ENCODE results near the gene GRK5. TPM values are rescaled to one million over a fixed set of nuclear protein-coding genes. Genes with fewer than 3 reads are reported as not detected.
A peak's percentile ranks its signal among the peaks of the same experiment; 100 is the strongest.

GRK5 gene
- total RNA-seq, 1 donor from 2014 or later = 163 TPM

DNA sequence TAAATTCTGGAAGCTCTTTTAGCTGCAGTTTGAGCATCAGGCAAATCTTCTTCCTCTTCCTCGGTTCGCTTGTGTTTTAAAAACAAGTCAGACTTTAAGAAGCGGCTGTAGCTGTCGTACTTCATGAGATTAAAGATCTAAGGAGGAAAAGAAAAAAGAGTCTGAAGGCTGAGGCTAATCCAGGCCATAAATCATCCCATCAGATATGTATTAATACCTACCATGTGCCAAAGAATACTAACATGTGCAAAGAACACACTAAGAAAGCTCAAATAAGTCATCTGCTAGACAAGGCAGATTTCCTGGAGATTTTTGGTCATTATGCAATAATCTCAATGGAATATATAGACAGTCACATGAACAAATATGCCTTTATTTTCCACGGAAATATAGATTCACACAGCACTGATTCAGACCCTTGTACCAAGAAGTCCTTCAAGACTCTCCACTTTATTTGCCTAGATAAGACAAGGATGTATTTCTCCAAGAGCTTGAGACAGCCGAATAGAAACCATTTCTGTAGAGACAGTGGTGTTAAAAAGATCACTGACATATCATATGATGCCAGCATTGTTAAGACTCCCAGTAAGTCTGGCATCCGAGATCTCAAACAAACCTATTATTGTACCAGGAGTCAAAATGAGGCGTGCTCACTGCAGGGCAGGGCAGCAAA is 292.9 kb downstream of the GRK5 start:
- no peaks in the 10 kb centered on the region for H3K9me3 Mint-ChIP-seq (ENCODE audit: unreplicated experiment)
- H3K4me1 Mint-ChIP-seq (ENCODE audit: unreplicated experiment) = peaks cover 21% of the 10 kb centered on the region
- no peak for DNase-seq (ENCODE audit: low spot score)
- H3K4me3 Mint-ChIP-seq (ENCODE audit: unreplicated experiment) = peak overlapping the region; percentile 4
- TF ChIP-seq, protein P1, sequence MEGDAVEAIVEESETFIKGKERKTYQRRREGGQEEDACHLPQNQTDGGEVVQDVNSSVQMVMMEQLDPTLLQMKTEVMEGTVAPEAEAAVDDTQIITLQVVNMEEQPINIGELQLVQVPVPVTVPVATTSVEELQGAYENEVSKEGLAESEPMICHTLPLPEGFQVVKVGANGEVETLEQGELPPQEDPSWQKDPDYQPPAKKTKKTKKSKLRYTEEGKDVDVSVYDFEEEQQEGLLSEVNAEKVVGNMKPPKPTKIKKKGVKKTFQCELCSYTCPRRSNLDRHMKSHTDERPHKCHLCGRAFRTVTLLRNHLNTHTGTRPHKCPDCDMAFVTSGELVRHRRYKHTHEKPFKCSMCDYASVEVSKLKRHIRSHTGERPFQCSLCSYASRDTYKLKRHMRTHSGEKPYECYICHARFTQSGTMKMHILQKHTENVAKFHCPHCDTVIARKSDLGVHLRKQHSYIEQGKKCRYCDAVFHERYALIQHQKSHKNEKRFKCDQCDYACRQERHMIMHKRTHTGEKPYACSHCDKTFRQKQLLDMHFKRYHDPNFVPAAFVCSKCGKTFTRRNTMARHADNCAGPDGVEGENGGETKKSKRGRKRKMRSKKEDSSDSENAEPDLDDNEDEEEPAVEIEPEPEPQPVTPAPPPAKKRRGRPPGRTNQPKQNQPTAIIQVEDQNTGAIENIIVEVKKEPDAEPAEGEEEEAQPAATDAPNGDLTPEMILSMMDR (IDR thresholded peaks at IDR 0.05; ENCODE audit: unreplicated experiment) = no peak
- H3K36me3 Mint-ChIP-seq (ENCODE audit: low read depth, unreplicated experiment) = no peaks in the 10 kb centered on the region
- no peak overlapping the region for H3K27ac Mint-ChIP-seq (ENCODE audit: unreplicated experiment)
- H3K27me3 Mint-ChIP-seq (ENCODE audit: unreplicated experiment) = peaks cover 4% of the 10 kb centered on the region

DNA sequence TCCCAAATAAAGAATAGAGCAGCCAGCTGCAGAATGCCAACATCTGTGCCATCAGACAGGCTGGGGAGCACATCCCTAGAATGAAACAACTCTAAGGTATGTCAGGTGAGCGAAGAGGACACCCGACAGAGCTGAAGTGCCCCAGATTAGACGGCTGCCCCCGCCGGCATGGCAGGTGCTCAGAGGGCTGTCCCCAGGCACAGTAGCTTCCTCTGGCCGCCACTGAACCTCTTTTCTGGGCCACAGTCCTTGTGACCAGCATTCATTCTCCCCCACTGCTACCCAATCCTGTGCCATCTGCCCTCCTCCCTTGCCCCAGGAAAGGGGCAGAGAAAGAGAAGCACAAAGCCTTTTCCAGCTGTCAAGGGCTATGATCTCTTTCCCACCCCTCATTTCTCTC is 293.4 kb downstream of the GRK5 start:
- DNase-seq (ENCODE audit: low spot score) = no peak

DNA sequence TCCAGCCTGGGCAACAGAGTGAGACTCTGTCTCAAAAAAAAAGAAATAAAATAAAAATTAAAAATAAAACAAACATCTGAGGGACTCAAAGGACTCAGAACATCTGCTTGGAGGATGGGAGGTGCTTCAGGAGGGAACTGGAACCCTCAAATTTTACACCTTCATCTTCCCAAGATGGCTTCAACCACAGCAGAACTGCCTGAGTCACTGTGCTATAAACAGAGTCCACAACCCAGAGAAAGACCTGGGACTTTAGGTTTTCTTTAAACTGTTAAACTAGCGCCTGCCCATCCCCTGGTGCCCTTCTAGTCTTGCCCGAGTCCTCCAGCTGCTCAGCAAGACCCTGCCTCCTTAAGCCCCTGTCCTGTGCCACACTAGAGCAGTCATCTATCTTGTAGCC is 294.3 kb downstream of the GRK5 start:
- H3K27ac Mint-ChIP-seq (ENCODE audit: unreplicated experiment) = no peak overlapping the region
- TF ChIP-seq, protein P1 (IDR thresholded peaks at IDR 0.05; ENCODE audit: unreplicated experiment) = no peak
- H3K27me3 Mint-ChIP-seq (ENCODE audit: unreplicated experiment) = peaks cover 4% of the 10 kb centered on the region
- H3K9me3 Mint-ChIP-seq (ENCODE audit: unreplicated experiment) = no peaks in the 10 kb centered on the region
- H3K4me1 Mint-ChIP-seq (ENCODE audit: unreplicated experiment) = peaks cover 27% of the 10 kb centered on the region
- peaks cover 3% of the 10 kb centered on the region for H3K36me3 Mint-ChIP-seq (ENCODE audit: low read depth, unreplicated experiment)
- no peak for DNase-seq (ENCODE audit: low spot score)
- no peak overlapping the region for H3K4me3 Mint-ChIP-seq (ENCODE audit: unreplicated experiment)

More for the DNA sequence above, 293.4 kb downstream of the GRK5 start:
- peak overlapping the region; percentile 48 for H3K27ac Mint-ChIP-seq (ENCODE audit: unreplicated experiment)
- H3K27me3 Mint-ChIP-seq (ENCODE audit: unreplicated experiment) = peaks cover 4% of the 10 kb centered on the region
- H3K36me3 Mint-ChIP-seq (ENCODE audit: low read depth, unreplicated experiment) = peaks cover 1% of the 10 kb centered on the region
- no peaks in the 10 kb centered on the region for H3K9me3 Mint-ChIP-seq (ENCODE audit: unreplicated experiment)
- H3K4me3 Mint-ChIP-seq (ENCODE audit: unreplicated experiment) = no peak overlapping the region
- TF ChIP-seq, protein P1 (IDR thresholded peaks at IDR 0.05; ENCODE audit: unreplicated experiment) = no peak
- H3K4me1 Mint-ChIP-seq (ENCODE audit: unreplicated experiment) = peaks cover 25% of the 10 kb centered on the region

DNA sequence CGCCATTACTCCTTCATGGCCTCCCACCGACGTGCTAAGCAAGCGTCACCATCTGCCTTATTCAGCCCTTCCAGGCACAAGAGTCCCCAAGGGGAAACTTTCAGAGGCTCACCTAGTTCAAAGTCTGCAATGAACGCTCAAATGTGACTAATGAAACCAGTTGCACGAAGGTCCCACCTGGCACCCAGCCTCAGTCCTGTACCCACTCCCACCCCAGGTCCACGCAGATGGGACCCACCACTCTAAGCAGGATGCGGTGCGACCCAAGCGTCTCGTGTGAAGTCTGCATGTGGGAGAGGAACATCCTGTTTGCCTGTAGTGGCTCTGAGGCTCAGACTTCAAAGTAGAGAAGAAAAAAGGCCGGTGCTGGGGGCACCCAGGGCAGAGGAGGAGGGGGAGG is 294.8 kb downstream of the GRK5 start:
- peaks cover 3% of the 10 kb centered on the region for H3K36me3 Mint-ChIP-seq (ENCODE audit: low read depth, unreplicated experiment)
- H3K4me3 Mint-ChIP-seq (ENCODE audit: unreplicated experiment) = no peak overlapping the region
- H3K27ac Mint-ChIP-seq (ENCODE audit: unreplicated experiment) = no peak overlapping the region
- no peak for DNase-seq (ENCODE audit: low spot score)
- H3K9me3 Mint-ChIP-seq (ENCODE audit: unreplicated experiment) = no peaks in the 10 kb centered on the region
- H3K4me1 Mint-ChIP-seq (ENCODE audit: unreplicated experiment) = peaks cover 27% of the 10 kb centered on the region
- H3K27me3 Mint-ChIP-seq (ENCODE audit: unreplicated experiment) = peaks cover 4% of the 10 kb centered on the region
- TF ChIP-seq, protein P1 (IDR thresholded peaks at IDR 0.05; ENCODE audit: unreplicated experiment) = no peak

DNA sequence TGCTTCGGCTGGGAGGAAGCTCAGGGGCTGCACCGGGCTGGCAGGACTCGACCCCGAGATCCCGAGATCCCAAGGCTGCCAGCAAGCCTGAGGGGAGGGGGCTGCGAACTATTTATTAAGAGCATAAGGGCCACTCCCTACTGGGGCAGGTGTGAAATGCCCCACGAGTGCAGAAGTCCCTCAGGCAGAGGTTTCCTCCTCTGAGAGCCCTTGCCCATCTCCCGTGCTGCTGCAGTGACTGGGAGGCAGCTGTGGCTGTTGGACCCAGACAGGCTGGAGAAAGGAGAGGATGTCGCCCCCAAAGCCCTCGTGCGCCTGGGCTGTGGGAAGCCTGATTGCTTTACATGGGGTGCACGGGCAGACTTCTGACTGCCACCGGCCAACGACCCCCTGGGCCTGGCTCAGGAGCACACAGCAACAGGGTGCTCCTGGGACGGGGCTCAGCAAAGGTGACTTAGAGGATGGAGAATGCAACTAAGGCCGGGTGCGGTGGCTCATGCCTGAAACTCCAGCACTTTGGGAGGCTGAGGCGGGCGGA is 295.3 kb downstream of the GRK5 start:
- DNase-seq (ENCODE audit: low spot score) = no peak
- peaks cover 27% of the 10 kb centered on the region for H3K4me1 Mint-ChIP-seq (ENCODE audit: unreplicated experiment)
- peaks cover under 1% of the 10 kb centered on the region for H3K27me3 Mint-ChIP-seq (ENCODE audit: unreplicated experiment)
- no peak overlapping the region for H3K4me3 Mint-ChIP-seq (ENCODE audit: unreplicated experiment)
- no peak overlapping the region for H3K27ac Mint-ChIP-seq (ENCODE audit: unreplicated experiment)
- TF ChIP-seq, protein P1 (IDR thresholded peaks at IDR 0.05; ENCODE audit: unreplicated experiment) = no peak
- H3K9me3 Mint-ChIP-seq (ENCODE audit: unreplicated experiment) = no peaks in the 10 kb centered on the region
- peaks cover 3% of the 10 kb centered on the region for H3K36me3 Mint-ChIP-seq (ENCODE audit: low read depth, unreplicated experiment)

Measured in endothelial cell (in vitro differentiated cells).